ENCODE data around the gene TCF4. TPM values are rescaled to one million over a fixed set of nuclear protein-coding genes. Genes with fewer than 3 reads are reported as not detected.

Gene TCF4
- polyA plus RNA-seq, 1 experiment, result 47.3 TPM

DNA sequence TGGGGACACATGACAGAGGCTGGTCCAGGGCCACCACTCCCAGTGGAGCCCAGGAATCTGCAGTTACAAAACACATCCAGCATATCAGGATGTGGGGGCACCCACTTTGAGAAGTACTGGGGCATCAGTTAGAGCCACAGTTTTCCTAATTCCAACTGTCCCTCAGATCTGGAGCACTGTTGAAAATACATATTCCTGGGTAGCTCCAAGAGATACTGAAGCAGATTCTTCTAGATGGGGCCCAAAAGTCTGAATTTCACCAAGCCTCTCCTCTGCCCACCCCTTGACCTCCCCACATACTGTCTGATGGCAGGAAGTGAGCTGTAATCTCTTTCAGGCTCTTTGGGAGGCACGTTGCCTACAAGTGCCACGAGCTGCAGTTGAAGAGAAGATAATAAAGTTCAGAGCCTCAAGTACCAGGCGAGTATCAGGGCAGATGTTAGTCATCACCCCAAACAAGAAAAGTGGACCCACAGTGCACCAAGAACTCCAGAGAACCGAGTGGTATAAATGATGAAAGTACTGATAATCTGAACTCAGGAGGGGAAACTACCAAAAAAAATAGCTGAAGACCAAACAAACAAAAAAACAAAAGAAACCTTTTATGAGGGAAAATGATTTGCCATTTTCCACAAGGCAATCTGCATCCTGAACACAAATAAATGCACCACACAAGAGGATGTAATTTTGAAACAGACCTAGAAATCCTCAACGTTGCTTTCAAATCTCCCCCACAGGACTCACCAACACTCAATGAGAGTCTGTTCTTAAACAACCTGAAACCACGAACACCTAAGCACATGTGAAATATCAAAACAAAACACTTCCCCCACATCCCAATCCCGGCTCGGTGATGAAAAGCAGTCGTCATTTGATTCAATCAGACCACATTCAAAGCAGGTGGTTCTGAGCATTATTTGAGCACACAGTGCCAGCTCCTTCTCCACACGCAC, 98.7 kb downstream of the TCF4 start:
- TF ChIP-seq, protein P1, sequence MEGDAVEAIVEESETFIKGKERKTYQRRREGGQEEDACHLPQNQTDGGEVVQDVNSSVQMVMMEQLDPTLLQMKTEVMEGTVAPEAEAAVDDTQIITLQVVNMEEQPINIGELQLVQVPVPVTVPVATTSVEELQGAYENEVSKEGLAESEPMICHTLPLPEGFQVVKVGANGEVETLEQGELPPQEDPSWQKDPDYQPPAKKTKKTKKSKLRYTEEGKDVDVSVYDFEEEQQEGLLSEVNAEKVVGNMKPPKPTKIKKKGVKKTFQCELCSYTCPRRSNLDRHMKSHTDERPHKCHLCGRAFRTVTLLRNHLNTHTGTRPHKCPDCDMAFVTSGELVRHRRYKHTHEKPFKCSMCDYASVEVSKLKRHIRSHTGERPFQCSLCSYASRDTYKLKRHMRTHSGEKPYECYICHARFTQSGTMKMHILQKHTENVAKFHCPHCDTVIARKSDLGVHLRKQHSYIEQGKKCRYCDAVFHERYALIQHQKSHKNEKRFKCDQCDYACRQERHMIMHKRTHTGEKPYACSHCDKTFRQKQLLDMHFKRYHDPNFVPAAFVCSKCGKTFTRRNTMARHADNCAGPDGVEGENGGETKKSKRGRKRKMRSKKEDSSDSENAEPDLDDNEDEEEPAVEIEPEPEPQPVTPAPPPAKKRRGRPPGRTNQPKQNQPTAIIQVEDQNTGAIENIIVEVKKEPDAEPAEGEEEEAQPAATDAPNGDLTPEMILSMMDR (IDR thresholded peaks at IDR 0.05; ENCODE audit: low read depth, low read length), result no peak
- no peak overlapping the region for H3K27ac ChIP-seq (ENCODE audit: low read depth, low read length)
- no peaks in the 10 kb centered on the region for H3K27me3 ChIP-seq (ENCODE audit: control insufficient read depth, insufficient read depth, low read length)
- H3K4me3 ChIP-seq (ENCODE audit: low read depth, low read length), result no peak overlapping the region
- CTCF ChIA-PET, result interaction anchor here (0.6 to 1.0 kb wide), 2 partner anchors 34 to 921 kb away, joined by 3 to 4 read pairs; no protein-coding TSS in a partner anchor
- POLR2A ChIA-PET, result interaction anchor here (0.5 to 1.0 kb wide), 2 partner anchors 33 to 48 kb away, joined by 3 to 5 read pairs; no protein-coding TSS in a partner anchor
- DNase-seq (ENCODE audit: low read depth, low spot score), result no peak
- no peaks in the 10 kb centered on the region for H3K9me3 ChIP-seq (ENCODE audit: control insufficient read depth, insufficient read depth, low read length)

DNA sequence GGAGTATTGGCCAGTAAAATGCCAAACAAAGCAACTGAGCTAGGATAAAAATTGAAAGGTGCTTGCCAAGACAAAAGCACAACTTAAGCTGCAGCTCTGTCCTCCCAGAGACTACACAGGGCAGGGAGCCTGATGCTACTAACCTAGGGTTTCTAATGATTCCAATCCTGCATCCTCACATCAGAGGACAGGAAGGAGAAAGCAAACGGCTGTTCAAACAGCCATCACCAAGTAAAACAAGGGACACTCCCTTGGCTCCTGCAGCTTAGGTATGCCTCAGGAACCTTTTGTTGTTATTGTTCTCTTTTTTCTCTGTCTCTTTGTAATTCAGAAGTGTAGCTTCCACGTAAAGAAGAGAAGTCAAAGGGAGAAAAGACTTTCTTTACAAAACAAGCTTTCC, 99.5 kb downstream of the TCF4 start:
- DNase-seq (ENCODE audit: low read depth, low spot score), result no peak
- Histone ChIP-seq H3K4me3 (ENCODE audit: low read depth, low read length) (peak overlapping the region; percentile 18; the same call in 1 of the 2 replicates), H3K9me3 (ENCODE audit: control insufficient read depth, insufficient read depth, low read length) (no peaks in the 10 kb centered on the region), H3K27me3 (ENCODE audit: control insufficient read depth, insufficient read depth, low read length) (no peaks in the 10 kb centered on the region), H3K27ac (ENCODE audit: low read depth, low read length) (no peak overlapping the region)
- CTCF ChIA-PET, result interaction anchor here (1.1 kb wide), 1 partner anchor 254 kb away, joined by 4 read pairs; no protein-coding TSS in a partner anchor
- POLR2A ChIA-PET, result interaction anchor here (0.5 to 1.0 kb wide), 2 partner anchors 32 to 49 kb away, joined by 3 to 5 read pairs; no protein-coding TSS in a partner anchor
- TF ChIP-seq, protein P1 (IDR thresholded peaks at IDR 0.05; ENCODE audit: low read depth, low read length), result no peak

DNA sequence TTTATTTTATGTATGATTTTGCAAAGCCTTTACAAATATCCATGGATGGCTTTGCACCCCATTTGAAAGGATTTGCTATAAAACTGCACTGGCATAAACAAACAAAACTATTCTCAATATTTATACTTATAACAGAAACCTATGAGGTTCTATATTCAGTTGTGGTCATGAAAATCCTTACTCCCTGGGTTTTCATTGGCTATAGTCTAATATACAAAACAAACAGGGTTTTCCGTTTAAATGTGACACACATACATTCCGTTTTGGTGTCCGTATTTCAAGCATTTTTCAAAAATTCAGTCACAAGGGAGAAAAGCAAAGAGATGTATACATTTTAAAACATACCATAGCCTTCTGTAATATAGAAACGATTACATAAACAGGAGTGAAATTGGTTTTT, 100.0 kb downstream of the TCF4 start:
- Histone ChIP-seq H3K27me3 (ENCODE audit: control insufficient read depth, insufficient read depth, low read length) (no peaks in the 10 kb centered on the region), H3K27ac (ENCODE audit: low read depth, low read length) (no peak overlapping the region), H3K4me3 (ENCODE audit: low read depth, low read length) (peak overlapping the region; percentile 18; the same call in 1 of the 2 replicates), H3K9me3 (ENCODE audit: control insufficient read depth, insufficient read depth, low read length) (no peaks in the 10 kb centered on the region)
- CTCF ChIA-PET, result interaction anchor here (1.1 kb wide), 1 partner anchor 253 kb away, joined by 4 read pairs; no protein-coding TSS in a partner anchor
- POLR2A ChIA-PET, result interaction anchor here (1.0 kb wide), 1 partner anchor 32 kb away, joined by 3 read pairs; no protein-coding TSS in a partner anchor
- DNase-seq (ENCODE audit: low read depth, low spot score), result no peak
- TF ChIP-seq, protein P1 (IDR thresholded peaks at IDR 0.05; ENCODE audit: low read depth, low read length), result no peak

DNA sequence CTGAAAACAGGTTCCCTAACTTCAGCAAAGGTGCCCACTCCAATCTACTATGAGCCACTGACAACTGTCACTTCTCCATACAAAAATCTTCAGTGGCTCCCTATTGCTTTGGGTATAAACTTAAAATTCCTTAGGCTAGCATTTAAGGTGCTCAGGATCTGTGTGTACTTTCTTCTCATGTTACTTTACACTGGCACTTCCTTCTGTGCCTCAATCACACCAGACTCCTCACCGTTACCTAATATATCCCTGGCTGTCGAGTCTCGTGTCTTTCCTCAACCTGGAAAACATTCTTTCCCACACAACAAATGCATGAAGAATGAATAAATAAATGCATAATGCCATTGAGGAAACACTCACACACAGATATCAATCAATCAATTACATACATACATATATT, 101.1 kb downstream of the TCF4 start:
- POLR2A ChIA-PET, result no interaction called here
- CTCF ChIA-PET, result no interaction called here
- Histone ChIP-seq H3K27me3 (ENCODE audit: control insufficient read depth, insufficient read depth, low read length) (no peaks in the 10 kb centered on the region), H3K4me3 (ENCODE audit: low read depth, low read length) (no peak overlapping the region), H3K27ac (ENCODE audit: low read depth, low read length) (no peak overlapping the region), H3K9me3 (ENCODE audit: control insufficient read depth, insufficient read depth, low read length) (no peaks in the 10 kb centered on the region)
- TF ChIP-seq, protein P1 (IDR thresholded peaks at IDR 0.05; ENCODE audit: low read depth, low read length), result no peak
- no peak for DNase-seq (ENCODE audit: low read depth, low spot score)

DNA sequence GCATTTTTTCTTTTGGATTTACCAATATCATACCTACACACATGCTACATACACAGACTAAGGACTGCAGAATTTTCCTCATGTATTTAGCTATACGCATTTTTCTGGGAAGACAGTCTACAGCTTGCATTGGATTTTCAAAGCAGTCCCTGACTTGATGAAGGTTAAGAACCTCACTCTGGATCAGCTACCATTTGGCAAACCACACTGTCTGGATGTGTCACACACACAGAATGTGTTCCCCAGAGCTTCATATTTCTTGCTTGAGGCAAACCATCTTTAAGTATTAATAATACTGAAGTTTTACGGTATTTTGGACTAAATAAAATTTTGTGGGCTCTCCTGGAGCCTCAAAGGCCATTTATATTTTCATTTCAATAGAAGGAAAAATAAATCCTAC, 102.3 kb downstream of the TCF4 start:
- H3K4me3 ChIP-seq (ENCODE audit: low read depth, low read length), result no peak overlapping the region
- DNase-seq (ENCODE audit: low read depth, low spot score), result no peak
- H3K27me3 ChIP-seq (ENCODE audit: control insufficient read depth, insufficient read depth, low read length), result no peaks in the 10 kb centered on the region
- CTCF ChIA-PET, result interaction anchor here (1.3 kb wide), 1 partner anchor 251 kb away, joined by 5 read pairs; no protein-coding TSS in a partner anchor
- POLR2A ChIA-PET, result no interaction called here
- TF ChIP-seq, protein P1 (IDR thresholded peaks at IDR 0.05; ENCODE audit: low read depth, low read length), result no peak
- H3K9me3 ChIP-seq (ENCODE audit: control insufficient read depth, insufficient read depth, low read length), result no peaks in the 10 kb centered on the region
- H3K27ac ChIP-seq (ENCODE audit: low read depth, low read length), result no peak overlapping the region

Data from AG04450 (cell line).